NCI-H510A treated with DMSO at 0.1 percent for 48 hours (cell line): ENCODE data around the gene HINT2.

ENCODE experiments used
- DNase-seq: peaks from one replicate; lab custom pipeline; 2025; lab: John Stamatoyannopoulos, UW

Gene HINT2

GRCh38 chr9:35774907-35775635 lies 39.8 kb downstream of the HINT2 start:
- DNase-seq: peak; percentile 21

DNA sequence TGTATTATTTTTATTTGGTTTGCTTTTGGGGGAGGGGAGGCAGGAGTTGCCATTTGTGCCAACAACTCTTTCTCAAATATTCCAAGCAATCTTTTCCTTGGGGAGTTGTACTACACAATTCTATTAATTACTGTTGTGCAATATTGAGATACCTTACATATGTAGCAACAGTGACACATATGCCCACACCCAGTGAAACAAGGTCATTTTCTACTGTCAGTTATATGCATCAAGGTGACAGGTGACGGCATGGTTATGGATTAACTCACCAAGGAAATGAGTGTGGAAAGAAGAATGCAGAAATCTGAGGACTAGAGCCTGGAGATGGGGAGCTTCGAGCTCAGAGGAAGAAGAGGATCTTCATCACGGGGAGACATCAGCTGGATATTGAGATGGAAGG lies 42.9 kb downstream of the HINT2 start:
- DNase-seq: no peak

DNA sequence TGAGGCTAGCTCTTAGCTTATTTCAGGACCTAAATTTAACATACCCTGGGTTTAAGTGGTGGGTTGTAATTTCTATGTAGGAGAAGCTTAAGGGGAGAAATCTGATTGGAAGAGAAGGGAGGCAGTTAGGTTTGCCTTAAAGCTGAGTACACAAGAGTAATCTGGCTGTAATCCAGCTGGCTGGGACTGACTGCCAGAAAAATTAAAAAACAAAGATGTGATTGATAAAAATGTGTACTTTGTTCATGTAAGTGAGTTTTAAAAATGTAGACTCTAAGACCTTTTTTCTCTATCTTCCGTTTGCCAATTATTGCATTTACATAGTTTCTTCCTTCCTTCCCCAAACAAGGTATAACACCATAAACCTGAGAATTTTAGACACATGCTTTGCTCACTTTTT lies 43.3 kb downstream of the HINT2 start:
- peak; percentile 20 for DNase-seq

DNA sequence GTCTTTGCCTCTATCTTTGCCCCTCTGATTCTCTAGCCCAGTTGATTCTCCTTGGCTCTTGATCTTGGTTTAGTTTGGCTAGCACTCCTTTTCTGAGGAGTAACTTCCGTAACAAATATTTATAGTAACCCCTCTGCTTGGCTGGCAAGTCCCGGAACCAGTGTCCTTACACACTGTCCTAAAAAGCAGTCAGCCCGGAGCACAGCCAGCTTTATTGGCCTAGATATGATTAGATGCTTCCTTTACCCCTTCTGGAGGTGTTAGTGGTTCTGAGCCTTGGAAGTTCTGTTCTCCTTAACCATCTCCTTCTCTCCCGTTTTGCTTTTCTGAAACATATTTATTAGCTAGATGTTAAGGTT lies 43.8 kb downstream of the HINT2 start:
- no peak for DNase-seq

DNA sequence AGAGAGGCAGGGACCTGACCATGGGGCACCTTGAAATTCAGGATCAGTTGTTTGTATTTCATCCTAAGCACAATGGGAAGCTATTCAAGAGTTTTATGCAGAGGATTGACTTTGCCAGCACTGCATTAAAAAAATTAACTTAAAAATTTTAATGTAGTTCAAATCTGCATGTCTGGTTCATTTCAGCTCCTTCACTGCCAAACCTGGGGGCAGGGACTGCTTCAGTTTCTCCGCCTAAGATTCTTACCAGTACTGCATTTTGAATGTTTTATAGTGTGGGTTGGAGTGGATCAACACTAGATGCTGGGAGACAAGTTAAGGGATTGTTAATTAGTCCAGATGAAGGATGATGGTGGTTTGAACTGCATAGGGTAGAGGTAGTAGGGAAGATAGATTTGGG lies 45.1 kb downstream of the HINT2 start:
- DNase-seq: no peak

DNA sequence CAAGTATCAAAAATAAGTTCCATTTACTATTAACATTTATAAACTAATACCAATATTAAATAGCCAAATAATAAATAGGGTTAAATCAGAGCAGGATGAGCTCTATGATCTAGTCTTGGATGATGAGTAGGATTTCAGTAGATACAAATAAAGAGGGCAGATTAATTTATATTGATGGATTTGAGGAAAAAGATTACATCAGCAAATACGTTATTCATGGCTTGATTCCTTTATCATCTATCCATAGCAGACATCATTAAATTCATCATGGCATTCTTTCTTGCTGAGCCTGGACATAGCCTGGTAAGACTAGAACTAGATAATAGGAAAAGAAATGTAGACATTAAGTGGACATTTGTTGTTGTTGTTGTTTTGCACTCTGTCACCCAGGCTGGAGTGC lies 47.4 kb downstream of the HINT2 start:
- DNase-seq: no peak

DNA sequence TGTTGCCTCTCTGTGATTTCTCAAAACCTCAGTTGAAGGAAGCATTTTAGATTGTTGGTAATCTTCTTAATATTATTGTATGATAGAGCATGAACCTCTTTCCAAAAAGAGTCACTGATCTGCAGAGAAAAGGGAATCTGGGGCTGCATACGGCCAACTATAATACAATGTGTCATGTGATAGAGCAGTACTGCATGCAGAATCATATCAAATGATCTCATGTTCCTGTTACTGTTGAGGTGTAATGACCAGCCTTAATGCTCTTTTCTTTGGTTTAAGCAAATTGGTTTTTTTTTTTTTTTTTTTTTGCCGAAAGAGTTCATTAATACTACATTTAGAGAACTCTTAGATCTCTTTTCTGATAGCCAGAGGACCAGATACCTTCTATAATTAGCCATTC lies 47.8 kb downstream of the HINT2 start:
- no peak for DNase-seq

DNA sequence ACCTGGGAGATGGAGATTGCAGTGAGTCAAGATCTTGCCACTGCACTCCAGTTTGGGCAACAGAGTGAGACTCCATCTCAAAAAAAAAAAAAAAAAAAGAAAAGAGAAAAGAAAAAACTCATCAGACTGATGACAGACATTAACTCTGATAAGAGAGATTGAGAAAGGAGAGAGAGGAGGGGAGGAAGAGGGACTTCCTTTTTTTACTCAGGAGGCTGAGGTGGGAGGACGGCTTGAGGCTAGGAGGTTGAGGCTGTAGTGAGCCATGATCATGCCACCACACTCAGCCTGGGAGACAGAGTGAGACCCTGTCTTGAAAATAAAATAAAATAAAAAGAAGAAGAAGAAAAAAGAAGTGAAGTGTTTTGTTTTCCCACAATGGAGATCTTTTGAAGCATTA lies 51.0 kb downstream of the HINT2 start:
- no peak for DNase-seq

- DNase-seq: no peak
Observed at GRCh38 chr9:35763181-35763580, 51.7 kb downstream of the HINT2 start.
